HG03457 (cell line): ENCODE data around the gene ISLR2.

Experiments
- ATAC-seq: cut with Tn5 transposase; IDR thresholded peaks from one replicate; pipeline ENCODE4 v1.9.1; 2021; ENCODE audit warnings: moderate number of reproducible peaks; ENCODE audit not compliant: unreplicated experiment

ISLR2 gene

DNA sequence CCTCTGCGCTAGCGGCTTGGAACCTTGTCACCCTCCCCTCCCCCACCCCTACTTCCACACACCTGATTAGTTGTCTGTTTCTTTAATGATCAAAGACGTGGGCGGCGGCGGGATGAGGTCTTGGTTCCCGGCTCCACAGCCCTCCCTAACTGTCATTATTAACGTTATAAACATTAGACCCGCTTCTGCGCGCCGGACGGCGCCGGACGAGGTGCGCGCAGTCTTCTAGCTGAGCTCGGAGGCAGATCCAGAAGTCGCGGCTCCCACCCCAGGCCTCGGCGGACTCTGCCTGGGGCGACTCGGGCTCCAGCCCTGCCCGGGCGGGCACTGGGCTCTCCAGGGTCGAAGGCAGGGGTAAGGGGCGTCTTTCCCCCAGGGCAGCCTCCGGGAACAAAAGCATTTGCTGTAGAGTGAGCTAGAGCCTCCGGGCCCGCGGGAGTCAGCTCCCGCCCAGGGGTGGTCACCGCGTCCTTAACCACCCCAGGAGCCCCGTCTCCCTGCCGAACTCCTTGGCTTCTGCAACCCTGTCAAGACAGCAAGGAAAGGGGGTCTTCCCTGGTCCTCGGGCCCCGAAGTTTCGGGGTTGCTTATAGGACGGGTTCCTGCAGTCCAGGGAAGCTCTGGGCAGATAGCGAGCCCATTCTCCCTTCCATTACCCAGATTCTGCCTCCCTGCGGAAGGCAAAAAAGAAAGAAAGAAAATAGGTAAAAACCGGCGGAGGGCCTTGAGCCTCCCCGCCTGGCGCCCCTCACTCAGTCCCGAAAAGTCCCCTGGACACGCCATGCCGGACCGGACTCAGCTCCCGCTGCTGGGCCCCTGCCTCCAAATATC lies 2.2 kb upstream of the ISLR2 start:
- ATAC-seq, result no peak

DNA sequence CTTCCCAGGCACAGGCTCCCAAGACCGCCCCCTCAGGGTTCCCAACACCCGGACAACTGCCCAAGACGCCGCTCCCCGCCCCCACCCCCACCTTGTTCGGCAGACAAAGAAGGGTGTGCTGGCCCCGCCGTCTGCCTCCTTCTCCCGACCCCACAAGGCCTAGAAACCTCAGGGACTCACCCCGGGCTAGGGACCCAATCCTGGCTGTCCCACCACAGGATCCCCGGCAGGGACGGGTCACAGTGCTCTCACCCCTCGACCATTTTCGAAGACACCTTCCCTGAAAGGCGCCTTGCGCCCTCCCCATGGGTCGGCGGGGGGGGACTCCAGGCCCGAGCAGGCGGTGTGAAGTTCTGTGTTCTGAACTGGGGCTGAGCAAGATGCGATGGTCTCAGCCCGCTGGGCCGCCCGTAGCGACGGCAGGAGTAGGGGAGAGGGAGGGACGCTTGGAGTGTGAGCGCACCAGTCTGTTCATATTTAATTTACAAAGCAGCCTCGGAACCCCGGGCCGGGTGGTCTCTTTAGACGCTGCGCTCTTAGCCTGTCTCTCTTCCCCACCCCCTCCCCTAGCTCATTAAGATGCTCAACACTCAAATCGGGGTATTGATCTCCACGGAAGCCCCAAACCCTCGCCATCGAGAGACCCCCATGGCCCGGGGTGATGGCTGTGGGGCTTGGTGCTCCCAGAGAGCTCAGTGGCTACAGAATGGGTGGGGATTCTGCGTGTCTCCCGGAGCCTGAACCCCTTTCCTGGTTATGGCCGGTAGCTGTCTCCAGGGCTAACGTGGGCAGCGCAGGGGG lies 1.4 kb upstream of the ISLR2 start:
- ATAC-seq, result no peak

- no peak for ATAC-seq
Observed at GRCh38 chr15:74129586-74130154, 716 bp upstream of the ISLR2 start.

GRCh38 chr15:74130849-74131627 lies 652 bp downstream of the ISLR2 start:
- no peak for ATAC-seq

GRCh38 chr15:74131628-74132413 lies 1.4 kb downstream of the ISLR2 start:
- no peak for ATAC-seq

- no peak for ATAC-seq
Observed at GRCh38 chr15:74132681-74133651, 2.6 kb downstream of the ISLR2 start.

DNA sequence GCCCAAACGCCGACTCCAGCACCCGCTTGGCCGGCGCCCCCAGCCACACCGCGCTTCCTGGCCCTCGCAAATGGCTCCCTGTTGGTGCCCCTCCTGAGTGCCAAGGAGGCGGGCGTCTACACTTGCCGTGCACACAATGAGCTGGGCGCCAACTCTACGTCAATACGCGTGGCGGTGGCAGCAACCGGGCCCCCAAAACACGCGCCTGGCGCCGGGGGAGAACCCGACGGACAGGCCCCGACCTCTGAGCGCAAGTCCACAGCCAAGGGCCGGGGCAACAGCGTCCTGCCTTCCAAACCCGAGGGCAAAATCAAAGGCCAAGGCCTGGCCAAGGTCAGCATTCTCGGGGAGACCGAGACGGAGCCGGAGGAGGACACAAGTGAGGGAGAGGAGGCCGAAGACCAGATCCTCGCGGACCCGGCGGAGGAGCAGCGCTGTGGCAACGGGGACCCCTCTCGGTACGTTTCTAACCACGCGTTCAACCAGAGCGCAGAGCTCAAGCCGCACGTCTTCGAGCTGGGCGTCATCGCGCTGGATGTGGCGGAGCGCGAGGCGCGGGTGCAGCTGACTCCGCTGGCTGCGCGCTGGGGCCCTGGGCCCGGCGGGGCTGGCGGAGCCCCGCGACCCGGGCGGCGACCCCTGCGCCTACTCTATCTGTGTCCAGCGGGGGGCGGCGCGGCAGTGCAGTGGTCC lies 3.5 kb downstream of the ISLR2 start:
- ATAC-seq, result no peak

GRCh38 chr15:74134387-74135027 lies 4.1 kb downstream of the ISLR2 start:
- no peak for ATAC-seq

DNA sequence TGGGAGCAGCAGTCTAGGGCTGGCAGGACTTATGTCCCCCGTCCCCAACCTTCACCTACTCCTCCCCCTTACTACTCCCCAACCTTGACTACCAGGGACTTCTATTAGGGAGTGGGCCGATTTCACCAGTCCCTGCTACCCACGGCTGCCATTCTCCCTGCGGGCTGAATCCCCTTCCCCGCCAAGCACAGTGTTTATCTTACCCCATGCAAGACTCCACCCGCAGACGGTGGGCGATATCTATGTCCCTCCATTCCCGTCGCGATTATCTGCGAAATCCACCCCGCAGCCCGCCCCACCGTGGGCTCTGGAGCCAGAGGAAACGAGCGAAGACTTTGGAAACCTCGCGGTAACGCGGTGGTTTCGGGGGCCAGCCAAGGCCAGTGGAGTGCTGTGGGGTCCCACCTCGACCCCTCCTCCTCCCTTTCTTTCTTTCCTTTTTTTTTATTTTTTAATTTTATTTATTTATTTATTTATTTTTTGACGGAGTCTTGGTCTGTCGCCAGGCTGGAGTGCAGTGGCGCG lies 4.7 kb downstream of the ISLR2 start:
- ATAC-seq, result no peak

DNA sequence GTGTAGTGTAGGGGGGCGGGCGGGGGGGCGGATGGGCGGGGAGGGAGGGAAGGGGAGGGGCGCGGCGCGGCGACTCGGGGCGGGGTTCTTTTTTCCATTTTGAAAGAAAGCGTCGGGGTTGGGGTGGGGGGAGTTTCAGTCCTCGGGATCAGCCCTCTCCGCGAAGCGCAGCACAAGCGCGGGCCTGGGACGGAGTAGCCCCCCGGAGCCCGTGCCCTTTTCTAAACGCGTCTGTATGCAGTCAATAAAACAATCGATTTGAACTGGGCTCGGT lies 6.1 kb downstream of the ISLR2 start:
- ATAC-seq, result no peak

- ATAC-seq, result no peak
Observed at GRCh38 chr15:74136814-74137536, 6.6 kb downstream of the ISLR2 start.

DNA sequence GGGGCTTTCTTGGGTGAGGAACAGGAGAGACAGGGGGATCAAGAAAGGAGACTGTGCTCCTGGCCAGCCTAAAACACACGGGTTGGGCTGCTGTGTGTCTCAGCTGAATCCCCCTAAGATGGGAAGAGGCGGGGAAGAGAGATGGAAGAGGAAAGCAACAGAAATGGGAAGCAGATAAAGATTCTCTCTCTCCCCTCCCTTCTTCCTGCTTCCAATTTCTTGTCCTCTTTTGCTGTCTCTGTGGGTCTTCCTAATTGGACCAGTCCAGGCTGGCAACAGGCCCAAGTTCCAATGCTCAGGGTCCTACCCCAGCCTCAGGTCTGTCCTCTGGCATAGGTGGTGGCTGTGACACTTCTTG lies 7.1 kb downstream of the ISLR2 start:
- ATAC-seq, result no peak

- ATAC-seq, result no peak
Observed at GRCh38 chr15:74138642-74139041, 8.3 kb downstream of the ISLR2 start.

DNA sequence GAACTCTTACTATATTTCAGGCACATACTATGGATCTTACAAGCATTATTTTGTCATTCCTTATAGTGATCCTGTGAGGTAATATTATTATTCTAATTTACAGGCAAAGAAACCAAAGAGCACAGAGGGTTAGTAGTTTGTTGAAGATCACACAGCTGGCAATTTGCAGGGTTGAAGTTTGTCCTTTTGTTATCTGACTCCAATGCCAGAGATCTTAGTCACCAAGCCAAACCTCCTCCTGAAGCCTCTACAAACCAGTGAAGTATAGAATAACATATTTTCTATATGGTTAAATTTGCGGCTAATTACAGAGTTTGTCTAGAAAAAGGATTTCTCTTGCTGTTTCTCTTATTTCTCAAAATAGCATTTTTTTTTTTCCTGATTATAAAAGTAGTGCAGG lies 11.2 kb downstream of the ISLR2 start:
- ATAC-seq, result no peak

DNA sequence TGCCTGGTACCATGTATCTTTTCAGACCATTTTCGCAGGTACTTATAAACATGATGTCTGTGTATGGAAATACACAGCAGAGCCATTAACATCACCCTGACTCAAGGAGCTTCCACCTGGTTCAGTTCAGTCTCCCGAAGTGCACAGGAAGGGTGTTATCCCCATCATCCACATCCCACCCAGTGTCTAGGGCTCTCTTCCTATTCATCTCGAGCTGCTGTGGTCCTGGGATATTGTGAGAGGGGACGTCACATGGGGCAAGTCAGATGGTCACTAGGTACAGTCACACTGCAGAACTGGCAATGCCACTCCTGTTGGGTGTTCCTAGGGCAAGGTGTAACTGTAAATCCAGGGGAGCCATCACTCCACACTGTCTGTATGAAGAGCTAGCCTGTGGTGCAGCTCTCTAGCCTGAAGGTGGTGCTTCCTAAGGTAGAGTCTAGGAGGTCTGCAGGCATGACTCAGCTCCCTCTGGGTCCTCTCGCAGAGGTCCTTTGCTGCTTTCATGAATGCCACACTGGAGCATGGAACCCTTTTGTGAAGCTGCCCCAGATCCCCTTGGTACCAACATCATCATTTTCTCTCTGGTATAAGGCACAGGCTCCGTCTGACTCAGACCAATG lies 13.9 kb downstream of the ISLR2 start:
- ATAC-seq, result no peak

DNA sequence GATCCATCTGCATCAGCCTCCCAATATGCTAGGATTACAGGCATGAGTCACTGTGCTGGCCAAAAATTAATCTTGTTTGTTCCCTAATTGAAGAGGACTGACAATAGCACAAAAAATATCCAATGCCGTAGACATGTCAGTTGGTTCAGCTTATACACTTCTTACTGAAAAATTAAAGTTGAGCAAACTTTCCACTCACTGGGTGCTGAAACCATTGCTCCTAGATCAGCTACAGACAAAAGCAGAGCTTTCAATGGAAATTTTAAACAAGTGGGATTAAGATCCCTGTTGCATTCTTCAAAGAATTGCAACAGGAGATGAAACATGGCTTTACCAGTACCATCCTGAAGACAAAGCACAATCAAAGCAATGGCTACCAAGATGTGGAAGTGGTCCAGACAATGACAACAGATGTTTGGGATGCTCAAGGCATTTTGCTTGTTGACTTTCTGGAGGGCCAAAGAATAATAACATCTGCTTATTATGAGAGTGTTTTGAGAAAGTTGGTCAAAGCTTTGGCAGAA lies 16.0 kb downstream of the ISLR2 start:
- ATAC-seq, result no peak

GRCh38 chr15:74147051-74147450 lies 16.7 kb downstream of the ISLR2 start:
- ATAC-seq, result no peak
